ENCODE measurements around the gene MRPS10.

GRCh38 chr6:42249279-42249678 lies 31.6 kb upstream of the MRPS10 start:
- TF ChIP-seq CTCF (IDR thresholded peaks at IDR 0.05) = no peak
- no peak for TF ChIP-seq POLR2A (IDR thresholded peaks at IDR 0.05)

All from body of pancreas (tissue), 4 donors.